OCI-LY3 (cell line): ENCODE data around the gene PC.

ENCODE experiments used
- EZH2phosphoT487 ChIP-seq: fragments of 200-600 bp; shearing (Covaris generic); IDR thresholded peaks from 2 replicates; pipeline ENCODE4 v1.6.1; 2018; ENCODE audit warnings: antibody characterized with exemption, mixed run types, low read depth
- TF ChIP-seq, protein P1 (sequence below): fragments of 200-600, 300-600 bp; sonication (generic); IDR thresholded peaks from 2 replicates; pipeline ENCODE4 v1.5.1; 2014; ENCODE audit warnings: antibody characterized with exemption, low read length, low read depth

DNA sequence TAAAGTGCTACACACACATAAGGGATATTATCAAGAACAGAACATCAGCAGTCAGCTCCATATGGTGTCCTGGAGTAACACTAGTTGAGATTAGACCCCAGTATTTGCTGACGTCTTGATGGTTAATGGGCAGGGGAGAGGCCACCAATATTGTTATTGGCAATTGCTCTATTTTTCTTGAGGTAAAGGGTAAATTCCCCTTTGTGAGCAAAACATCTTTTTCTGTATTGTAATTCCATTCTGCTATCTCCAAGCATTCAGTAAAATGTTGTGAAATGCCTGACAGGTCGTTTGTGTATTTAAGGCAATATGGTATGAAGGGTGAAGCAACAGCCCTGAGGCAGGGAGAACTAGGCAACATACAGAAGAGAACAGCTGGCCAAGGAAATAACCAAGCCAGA, 21.9 kb downstream of the PC start:
- TF ChIP-seq, protein P1, sequence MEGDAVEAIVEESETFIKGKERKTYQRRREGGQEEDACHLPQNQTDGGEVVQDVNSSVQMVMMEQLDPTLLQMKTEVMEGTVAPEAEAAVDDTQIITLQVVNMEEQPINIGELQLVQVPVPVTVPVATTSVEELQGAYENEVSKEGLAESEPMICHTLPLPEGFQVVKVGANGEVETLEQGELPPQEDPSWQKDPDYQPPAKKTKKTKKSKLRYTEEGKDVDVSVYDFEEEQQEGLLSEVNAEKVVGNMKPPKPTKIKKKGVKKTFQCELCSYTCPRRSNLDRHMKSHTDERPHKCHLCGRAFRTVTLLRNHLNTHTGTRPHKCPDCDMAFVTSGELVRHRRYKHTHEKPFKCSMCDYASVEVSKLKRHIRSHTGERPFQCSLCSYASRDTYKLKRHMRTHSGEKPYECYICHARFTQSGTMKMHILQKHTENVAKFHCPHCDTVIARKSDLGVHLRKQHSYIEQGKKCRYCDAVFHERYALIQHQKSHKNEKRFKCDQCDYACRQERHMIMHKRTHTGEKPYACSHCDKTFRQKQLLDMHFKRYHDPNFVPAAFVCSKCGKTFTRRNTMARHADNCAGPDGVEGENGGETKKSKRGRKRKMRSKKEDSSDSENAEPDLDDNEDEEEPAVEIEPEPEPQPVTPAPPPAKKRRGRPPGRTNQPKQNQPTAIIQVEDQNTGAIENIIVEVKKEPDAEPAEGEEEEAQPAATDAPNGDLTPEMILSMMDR: no peak
- TF ChIP-seq EZH2phosphoT487: no peak
